IPS-18c (cell line): ENCODE measurements around the gene AFM.

Source experiments
- H3K4me3 ChIP-seq: 2 replicates; pipeline ENCODE4 v1.7.0; 2013; ENCODE audit warnings: low read depth, mild to moderate bottlenecking, low read length, moderate library complexity; ENCODE audit not compliant: insufficient read depth
- H3K9me3 ChIP-seq: one replicate; pipeline ENCODE4 v1.6.1; 2013; ENCODE audit warnings: mild to moderate bottlenecking, low read length, moderate library complexity; ENCODE audit not compliant: control insufficient read depth, insufficient read depth

The AFM gene, protein sequence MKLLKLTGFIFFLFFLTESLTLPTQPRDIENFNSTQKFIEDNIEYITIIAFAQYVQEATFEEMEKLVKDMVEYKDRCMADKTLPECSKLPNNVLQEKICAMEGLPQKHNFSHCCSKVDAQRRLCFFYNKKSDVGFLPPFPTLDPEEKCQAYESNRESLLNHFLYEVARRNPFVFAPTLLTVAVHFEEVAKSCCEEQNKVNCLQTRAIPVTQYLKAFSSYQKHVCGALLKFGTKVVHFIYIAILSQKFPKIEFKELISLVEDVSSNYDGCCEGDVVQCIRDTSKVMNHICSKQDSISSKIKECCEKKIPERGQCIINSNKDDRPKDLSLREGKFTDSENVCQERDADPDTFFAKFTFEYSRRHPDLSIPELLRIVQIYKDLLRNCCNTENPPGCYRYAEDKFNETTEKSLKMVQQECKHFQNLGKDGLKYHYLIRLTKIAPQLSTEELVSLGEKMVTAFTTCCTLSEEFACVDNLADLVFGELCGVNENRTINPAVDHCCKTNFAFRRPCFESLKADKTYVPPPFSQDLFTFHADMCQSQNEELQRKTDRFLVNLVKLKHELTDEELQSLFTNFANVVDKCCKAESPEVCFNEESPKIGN

GRCh38 chr4:73481358-73481757 lies at the start of gene AFM:
Gene AFM (plus strand): TSS chr4:73481745. CDS start chr4:73481776, 31 bp downstream.
- Histone ChIP-seq H3K9me3 (no peaks in the 10 kb centered on the region), H3K4me3 (no peak within 1 kb of the TSS)

- Histone ChIP-seq H3K4me3 (no peak overlapping the region), H3K9me3 (no peaks in the 10 kb centered on the region)
Observed at GRCh38 chr4:73431813-73432168, 49.8 kb upstream of the AFM start.

DNA sequence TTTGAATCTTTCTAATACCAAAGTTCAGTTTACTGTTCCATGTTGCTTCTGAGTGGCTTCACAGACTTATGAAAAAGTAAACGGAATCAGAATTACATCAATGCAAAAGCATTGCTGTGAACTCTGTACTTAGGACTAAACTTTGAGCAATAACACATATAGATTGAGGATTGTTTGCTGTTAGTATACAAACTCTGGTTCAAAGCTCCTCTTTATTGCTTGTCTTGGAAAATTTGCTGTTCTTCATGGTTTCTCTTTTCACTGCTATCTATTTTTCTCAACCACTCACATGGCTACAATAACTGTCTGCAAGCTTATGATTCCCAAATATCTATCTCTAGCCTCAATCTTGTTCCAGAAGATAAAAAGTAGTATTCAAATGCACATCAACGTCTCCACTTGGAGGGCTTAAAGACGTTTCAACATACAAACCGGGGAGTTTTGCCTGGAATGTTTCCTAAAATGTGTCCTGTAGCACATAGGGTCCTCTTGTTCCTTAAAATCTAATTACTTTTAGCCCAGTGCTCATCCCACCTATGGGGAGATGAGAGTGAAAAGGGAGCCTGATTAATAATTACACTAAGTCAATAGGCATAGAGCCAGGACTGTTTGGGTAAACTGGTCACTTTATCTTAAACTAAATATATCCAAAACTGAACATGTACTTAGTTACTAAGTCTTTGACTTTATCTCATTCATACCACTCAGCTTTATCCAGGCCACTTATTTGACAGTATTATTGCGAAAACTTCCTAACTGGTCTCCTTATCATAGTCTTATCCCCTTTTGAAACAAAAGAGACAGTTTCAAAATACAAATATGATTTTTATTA lies 49.2 kb upstream of the AFM start:
- no peaks in the 10 kb centered on the region for H3K9me3 ChIP-seq
- H3K4me3 ChIP-seq = no peak overlapping the region

- Histone ChIP-seq H3K9me3 (no peaks in the 10 kb centered on the region), H3K4me3 (no peak overlapping the region)
Observed at GRCh38 chr4:73433140-73433539, 48.4 kb upstream of the AFM start.

DNA sequence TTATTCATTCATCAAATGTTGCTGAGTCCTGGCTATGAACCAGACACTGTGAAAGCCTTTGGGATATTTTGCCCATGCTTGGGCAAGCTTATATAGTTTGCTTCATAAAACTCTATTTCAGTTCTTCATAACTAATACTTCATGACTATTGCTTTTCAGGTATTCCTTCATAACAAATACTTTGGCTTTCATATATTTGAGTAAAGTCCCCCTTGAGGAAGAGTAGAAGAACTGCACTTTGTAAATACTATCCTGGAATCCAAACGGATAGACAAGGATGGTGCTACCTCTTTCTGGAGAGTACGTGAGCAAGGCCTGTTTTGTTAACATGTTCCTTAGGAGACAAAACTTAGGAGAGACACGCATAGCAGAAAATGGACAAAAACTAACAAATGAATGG lies 47.2 kb upstream of the AFM start:
- H3K9me3 ChIP-seq = no peaks in the 10 kb centered on the region

DNA sequence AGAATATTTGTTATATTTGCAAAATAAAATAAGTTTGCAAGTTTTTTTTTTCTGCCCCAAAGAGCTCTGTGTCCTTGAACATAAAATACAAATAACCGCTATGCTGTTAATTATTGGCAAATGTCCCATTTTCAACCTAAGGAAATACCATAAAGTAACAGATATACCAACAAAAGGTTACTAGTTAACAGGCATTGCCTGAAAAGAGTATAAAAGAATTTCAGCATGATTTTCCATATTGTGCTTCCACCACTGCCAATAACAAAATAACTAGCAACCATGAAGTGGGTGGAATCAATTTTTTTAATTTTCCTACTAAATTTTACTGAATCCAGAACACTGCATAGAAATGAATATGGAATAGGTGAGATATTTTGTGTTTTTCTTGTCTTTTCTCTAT lies 45.6 kb upstream of the AFM start, which contains the start of gene AFP:
AFP (plus strand) TSS at position 238 of the 400 bp plus-strand sequence; CDS start at position 280, 42 bp downstream.
- Histone ChIP-seq H3K9me3 (no peaks in the 10 kb centered on the region), H3K4me3 (no peak within 1 kb of the TSS)

More for the DNA sequence above, 47.2 kb upstream of the AFM start:
- no peak overlapping the region for H3K4me3 ChIP-seq

DNA sequence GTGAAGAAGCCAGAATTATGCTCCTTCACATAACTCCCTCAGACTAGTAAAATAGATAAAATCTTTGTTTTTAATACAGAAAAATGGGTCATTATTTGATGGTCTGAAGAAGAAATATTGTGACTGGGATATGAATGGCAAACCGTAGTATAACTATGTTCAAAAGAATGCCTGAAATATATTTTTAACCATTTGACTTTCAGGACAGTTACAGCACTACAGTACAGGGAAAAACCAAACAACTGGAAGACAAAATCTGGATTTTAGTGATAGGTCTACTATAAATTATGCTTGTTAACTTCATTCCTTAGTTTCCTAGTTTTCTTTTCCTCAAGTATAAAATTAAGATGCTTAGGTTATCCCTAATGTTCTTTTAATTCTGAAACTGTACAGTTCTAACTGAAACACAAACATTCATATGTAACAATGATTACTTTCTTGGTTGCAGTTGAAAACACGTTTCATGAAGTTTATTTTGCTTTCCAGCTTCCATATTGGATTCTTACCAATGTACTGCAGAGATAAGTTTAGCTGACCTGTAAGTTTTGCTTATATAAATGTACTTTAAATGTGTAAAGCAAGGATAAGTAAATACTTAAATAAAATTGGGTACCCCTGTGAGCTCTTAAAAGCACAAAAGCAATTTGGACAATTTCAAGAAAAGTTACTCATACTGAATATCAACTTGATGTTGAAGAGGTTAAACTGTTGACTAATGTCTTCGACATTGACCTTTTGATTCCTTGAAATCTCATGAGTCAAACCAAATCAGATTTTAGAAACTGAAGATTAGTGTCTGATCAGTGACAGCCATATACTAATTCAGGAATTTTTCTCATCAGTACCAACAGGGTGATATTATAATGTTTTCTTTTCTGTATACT lies 44.6 kb upstream of the AFM start:
- no peaks in the 10 kb centered on the region for H3K9me3 ChIP-seq
- no peak overlapping the region for H3K4me3 ChIP-seq

GRCh38 chr4:73437558-73437956 lies 44.0 kb upstream of the AFM start:
- no peaks in the 10 kb centered on the region for H3K9me3 ChIP-seq
- H3K4me3 ChIP-seq = no peak overlapping the region

DNA sequence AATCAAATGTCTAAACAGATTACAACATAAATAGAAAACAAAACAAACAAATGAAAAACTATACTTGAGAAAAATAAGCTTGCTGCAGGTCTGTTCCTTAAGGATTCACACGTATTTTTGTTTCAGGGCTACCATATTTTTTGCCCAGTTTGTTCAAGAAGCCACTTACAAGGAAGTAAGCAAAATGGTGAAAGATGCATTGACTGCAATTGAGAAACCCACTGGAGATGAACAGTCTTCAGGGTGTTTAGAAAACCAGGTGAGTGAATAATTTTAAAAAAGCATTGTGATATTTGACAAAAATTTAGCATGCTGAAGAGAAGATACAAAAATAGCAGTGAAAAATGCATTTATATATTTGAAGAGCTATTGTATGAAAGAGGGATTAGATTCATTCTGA lies 43.5 kb upstream of the AFM start:
- no peaks in the 10 kb centered on the region for H3K9me3 ChIP-seq
- no peak overlapping the region for H3K4me3 ChIP-seq

DNA sequence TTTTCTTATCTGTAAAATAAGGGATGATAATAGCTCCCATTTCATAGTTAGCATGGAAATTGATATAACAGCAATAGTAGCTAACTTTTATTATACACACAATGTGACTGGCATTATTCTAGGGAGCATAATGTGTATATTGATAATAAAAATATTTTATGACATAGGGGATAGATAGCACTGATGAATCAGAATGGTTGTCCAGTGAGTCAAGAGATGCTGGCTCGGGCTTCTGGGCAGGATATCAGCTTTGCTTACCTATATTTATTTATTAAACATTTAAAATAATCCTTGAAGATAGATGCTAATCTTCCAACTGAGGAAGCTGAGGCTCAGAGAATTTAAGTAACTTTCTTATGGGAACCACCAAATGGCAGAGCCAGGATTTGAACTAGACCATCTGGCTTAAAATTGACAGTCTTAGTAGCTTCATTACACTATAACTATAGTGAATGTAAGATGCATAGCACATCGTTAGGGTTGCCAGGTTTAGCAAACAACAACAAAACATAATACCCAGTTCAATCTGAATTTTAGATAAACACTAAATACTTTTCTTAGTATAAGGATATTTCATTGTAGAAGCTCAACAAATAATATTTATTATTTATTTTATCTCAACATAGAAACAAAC lies 42.8 kb upstream of the AFM start:
- H3K9me3 ChIP-seq = no peaks in the 10 kb centered on the region

DNA sequence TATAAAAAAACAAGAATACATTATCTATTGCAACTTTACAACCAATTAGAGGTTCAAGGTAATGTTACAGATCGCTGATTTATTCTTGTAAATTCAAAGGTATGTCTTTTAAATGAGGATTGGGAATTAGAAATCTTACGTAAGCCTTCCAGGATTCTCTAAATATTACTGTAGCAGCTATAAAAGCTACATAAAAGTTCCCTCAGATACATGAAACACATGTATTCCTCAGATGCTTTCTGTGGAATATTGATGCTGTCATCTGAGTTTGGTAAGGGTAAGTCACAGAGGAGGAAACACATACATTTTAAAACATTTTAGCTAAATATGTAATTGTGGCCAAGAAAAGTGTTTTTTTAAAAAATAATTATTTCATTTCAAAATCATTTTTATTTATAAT lies 42.1 kb upstream of the AFM start:
- H3K9me3 ChIP-seq = no peaks in the 10 kb centered on the region
- H3K4me3 ChIP-seq = no peak overlapping the region

More for the DNA sequence above, 42.8 kb upstream of the AFM start:
- H3K4me3 ChIP-seq = no peak overlapping the region

- H3K4me3 ChIP-seq = no peak overlapping the region
- H3K9me3 ChIP-seq = no peaks in the 10 kb centered on the region
Observed at GRCh38 chr4:73439991-73440390, 41.6 kb upstream of the AFM start.

DNA sequence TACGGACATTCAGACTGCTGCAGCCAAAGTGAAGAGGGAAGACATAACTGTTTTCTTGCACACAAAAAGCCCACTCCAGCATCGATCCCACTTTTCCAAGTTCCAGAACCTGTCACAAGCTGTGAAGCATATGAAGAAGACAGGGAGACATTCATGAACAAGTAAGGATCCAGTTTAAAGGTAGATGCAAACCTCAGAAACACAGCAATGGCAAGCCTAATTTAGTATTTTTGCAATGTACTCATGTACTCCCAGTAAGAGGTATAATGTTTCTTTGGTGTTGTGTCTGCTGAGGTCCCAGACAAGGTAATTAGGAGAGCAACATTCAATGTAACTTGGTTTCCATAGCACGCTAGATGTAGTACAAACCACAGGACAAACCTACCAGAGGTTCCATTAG lies 40.9 kb upstream of the AFM start:
- H3K9me3 ChIP-seq = no peaks in the 10 kb centered on the region
- no peak overlapping the region for H3K4me3 ChIP-seq

GRCh38 chr4:73442275-73442674 lies 39.3 kb upstream of the AFM start:
- Histone ChIP-seq H3K4me3 (no peak overlapping the region), H3K9me3 (no peaks in the 10 kb centered on the region)

GRCh38 chr4:73443224-73443623 lies 38.3 kb upstream of the AFM start:
- no peaks in the 10 kb centered on the region for H3K9me3 ChIP-seq
- no peak overlapping the region for H3K4me3 ChIP-seq

GRCh38 chr4:73445383-73446335 lies 35.9 kb upstream of the AFM start:
- no peak overlapping the region for H3K4me3 ChIP-seq
- H3K9me3 ChIP-seq = no peaks in the 10 kb centered on the region
